ENCODE results near the gene TMEM119. TPM values are rescaled to one million over a fixed set of nuclear protein-coding genes. Genes with fewer than 3 reads are reported as not detected.

The TMEM119 gene
- total and polyA plus RNA-seq, 2 of the 4 experiments (the other 2 are of a cell fraction), result 8.1 to 9.2 TPM

DNA sequence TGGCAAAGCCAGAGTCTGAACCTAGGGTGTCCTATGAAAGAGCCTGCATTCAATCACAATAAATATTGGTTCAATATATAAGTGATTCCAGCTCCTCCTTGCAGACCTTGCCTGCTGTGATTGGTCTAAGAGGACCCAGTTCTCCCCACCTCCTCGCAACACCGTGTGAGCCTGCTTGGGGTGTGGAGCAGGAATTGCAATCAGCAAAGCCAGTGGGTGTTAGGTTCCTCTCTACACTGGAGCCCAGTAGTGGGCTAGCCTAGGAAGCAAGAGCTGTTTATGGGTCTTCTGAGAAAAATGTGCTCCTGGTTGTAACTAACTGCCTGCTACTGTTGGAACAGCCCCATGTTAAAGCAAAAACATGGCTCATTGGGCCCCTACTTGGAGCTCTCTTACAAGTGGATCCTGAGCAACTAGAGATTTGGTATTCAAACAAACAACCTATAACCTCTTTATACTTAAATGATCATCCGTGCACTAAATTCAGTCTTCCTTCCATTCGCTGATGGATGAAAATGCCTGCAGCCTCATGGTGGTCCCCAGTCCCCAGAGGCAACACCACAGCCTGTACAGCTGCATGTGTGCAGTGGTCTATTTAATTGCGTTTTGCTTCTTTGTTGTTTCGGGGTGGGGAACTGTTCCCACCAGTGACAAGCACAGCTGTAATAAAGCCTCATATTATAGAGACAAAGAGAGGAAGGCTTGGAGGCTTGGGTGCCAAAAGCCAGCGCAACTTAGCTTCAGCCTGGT, 39.5 kb upstream of the TMEM119 start:
- intact Hi-C loops (cut with micrococcal nuclease), result no loop called here
- H3K27ac ChIP-seq (ENCODE audit: insufficient read depth, low read length), result no peak overlapping the region
- H3K4me1 ChIP-seq (ENCODE audit: control insufficient read depth, insufficient read depth, low read length), result peaks cover 10% of the 10 kb centered on the region
- WGBS, 2 experiments (ENCODE audit: extremely low coverage in 2 of 2, insufficient read length in 1 of 2), result no CpG with 5 or more reads among the region's 7 CpGs
- DNase-seq (no peak), ATAC-seq (ENCODE audit: low read depth) (no peak)
- H4K5ac ChIP-seq (ENCODE audit: low read depth, low read length), result no peak overlapping the region
- CTCF ChIA-PET, result interaction anchor here (0.6 kb wide), 1 partner anchor 244 kb away, joined by 6 read pairs; no protein-coding TSS in a partner anchor
- H2AK9ac ChIP-seq (replicated peaks; ENCODE audit: low read depth, low read length, poor library complexity), result no peak overlapping the region
- no peak overlapping the region for H3K4me3 ChIP-seq (ENCODE audit: insufficient read depth, low read depth, low read length)
- no peaks in the 10 kb centered on the region for H3K9me3 ChIP-seq (ENCODE audit: control insufficient read depth, insufficient read depth, low read length)
- no peak for TF ChIP-seq NFE2L2 (IDR thresholded peaks at IDR 0.05; ENCODE audit: low read depth, low read length)
- BruUV-seq (replicated peaks), result no TSS peak
- peak overlapping the region; percentile 32; the same call in 1 of the 2 replicates for H3K23ac ChIP-seq (ENCODE audit: low read depth, low read length)
- H2AFZ ChIP-seq (replicated peaks; ENCODE audit: low read length, poor library complexity), result no peak overlapping the region
- no peak overlapping the region for H4K8ac ChIP-seq (ENCODE audit: low read depth in 2 of 2, low read length in 2 of 2)
- peaks cover 15% of the 10 kb centered on the region for H3K9me1 ChIP-seq (ENCODE audit: insufficient read depth, low read length)
- peaks cover 2 to 31% of the 10 kb centered on the region in 2 experiments; a peak in 3 of 4 replicates for H3K79me1 ChIP-seq (ENCODE audit: low read depth in 1 of 2, low read length in 2 of 2)
- no peak overlapping the region for H4K91ac ChIP-seq (ENCODE audit: insufficient read depth, low read depth, low read length)
- no peak overlapping the region for H2BK120ac ChIP-seq (ENCODE audit: low read depth, low read length)
- dilution Hi-C loops (cut with HindIII; ENCODE audit: low sequenced_read_pairs, unreplicated experiment), result no loop called here
- no peak overlapping the region for H2BK5ac ChIP-seq (ENCODE audit: low read depth, low read length, poor library complexity, severe bottlenecking)
- peaks cover 8% of the 10 kb centered on the region for H3K36me3 ChIP-seq (ENCODE audit: control insufficient read depth, insufficient read depth, low read length)
- no peak overlapping the region for H2BK15ac ChIP-seq (ENCODE audit: low read depth, low read length)
- H3K9ac ChIP-seq (ENCODE audit: low read depth, low read length), result no peak overlapping the region
- peaks cover 30% of the 10 kb centered on the region for H4K20me1 ChIP-seq (ENCODE audit: insufficient read depth, low read length)
- no peak overlapping the region for H3K18ac ChIP-seq (ENCODE audit: low read depth, low read length)
- H2BK20ac ChIP-seq (ENCODE audit: low read depth, low read length), result no peak overlapping the region
- POLR2A ChIA-PET (ENCODE audit: unreplicated experiment), result interaction anchor here (0.5 kb wide), 1 partner anchor 532 kb away, joined by 4 read pairs; no protein-coding TSS in a partner anchor
- H3K56ac ChIP-seq (ENCODE audit: extremely low read depth, insufficient read depth, low read length), result no peak overlapping the region
- in situ Hi-C loops (cut with MboI; ENCODE audit: low sequenced_read_pairs), result loop anchor here (25.0 kb wide), 1 partner anchor 450 kb away; the partner anchor contains the start of genes ALKBH2 and UNG
- H3K14ac ChIP-seq (replicated peaks; ENCODE audit: low read depth, low read length), result 0 out of 2 replicates have a peak overlapping the region, but pooled peaks have one; percentile 13
- H3K4me2 ChIP-seq (ENCODE audit: low read depth, low read length), result no peak overlapping the region
- H3K4ac ChIP-seq (ENCODE audit: low read depth, low read length), result no peak overlapping the region
- H2AK5ac ChIP-seq (ENCODE audit: low read depth, low read length), result no peak overlapping the region
- no peaks in the 10 kb centered on the region for H3K27me3 ChIP-seq (ENCODE audit: control insufficient read depth, insufficient read depth, low read length)

Measured in IMR-90 (cell line).